Astrocyte (in vitro differentiated cells and primary cell): Measurements from ENCODE around the gene MOK. TPM values are rescaled to one million over a fixed set of nuclear protein-coding genes. Genes with fewer than 3 reads are reported as not detected.
A peak's percentile ranks its signal among the peaks of the same experiment; 100 is the strongest.

ENCODE experiments used
- DNase-seq: peaks from one replicate; pipeline ENCODE4 v3.0.0-alpha.2; 2010; ENCODE audit warnings: low read depth
- FAIRE-seq: peaks from 2 replicates; lab custom pipeline; 2011; peaks lifted over from hg19 to GRCh38; lab: Jason Lieb, UNC
- H2AFZ ChIP-seq: 2 replicates; pipeline ENCODE4 v1.6.0; 2012; ENCODE audit warnings: low read depth, low read length, inconsistent platforms
- H3K27ac ChIP-seq: 2 replicates; pipeline ENCODE4 v1.5.1; 2011; ENCODE audit warnings: low read depth, low read length, inconsistent platforms
- H3K27me3 ChIP-seq: 2 replicates; pipeline ENCODE4 v1.6.0; 2011; ENCODE audit warnings: low read length, inconsistent platforms; ENCODE audit not compliant: insufficient read depth
- H3K36me3 ChIP-seq: 2 replicates; pipeline ENCODE4 v1.5.1; 2011; ENCODE audit warnings: low read length, inconsistent platforms; ENCODE audit not compliant: insufficient read depth
- H3K4me1 ChIP-seq: 2 replicates; pipeline ENCODE4 v1.5.1; 2011; ENCODE audit warnings: low read length, inconsistent platforms; ENCODE audit not compliant: insufficient read depth
- H3K4me2 ChIP-seq: 2 replicates; pipeline ENCODE4 v1.6.0; 2012; ENCODE audit warnings: low read length, inconsistent platforms
- H3K4me3 ChIP-seq: 2 replicates; pipeline ENCODE4 v1.5.1; 2011; ENCODE audit warnings: low read depth, mild to moderate bottlenecking, low read length, inconsistent platforms; ENCODE audit not compliant: insufficient read depth
- H3K79me2 ChIP-seq: 2 replicates; pipeline ENCODE4 v1.6.0; 2012; ENCODE audit warnings: mild to moderate bottlenecking, low read length, inconsistent platforms; ENCODE audit not compliant: insufficient read depth
- H3K9ac ChIP-seq: 2 replicates; pipeline ENCODE4 v1.6.0; 2012; ENCODE audit warnings: mild to moderate bottlenecking, low read length, inconsistent platforms
- H3K9me3 ChIP-seq: 2 replicates; pipeline ENCODE4 v1.5.1; 2012; ENCODE audit warnings: low read depth, mild to moderate bottlenecking, low read length, inconsistent platforms; ENCODE audit not compliant: insufficient read depth
- H4K20me1 ChIP-seq: 2 replicates; pipeline ENCODE4 v1.6.0; 2012; ENCODE audit warnings: low read length, inconsistent platforms; ENCODE audit not compliant: insufficient read depth
- H3K27ac Mint-ChIP-seq: one replicate; pipeline ENCODE4 v1.8.0; 2021; ENCODE audit warnings: mild to moderate bottlenecking, mixed read lengths; ENCODE audit not compliant: unreplicated experiment
- H3K27me3 Mint-ChIP-seq: one replicate; pipeline ENCODE4 v1.8.0; 2021; ENCODE audit warnings: low read depth, mixed read lengths; ENCODE audit not compliant: unreplicated experiment
- H3K36me3 Mint-ChIP-seq: one replicate; pipeline ENCODE4 v1.8.0; 2021; ENCODE audit warnings: low read depth, mixed read lengths; ENCODE audit not compliant: unreplicated experiment
- H3K4me1 Mint-ChIP-seq: one replicate; pipeline ENCODE4 v1.8.0; 2021; ENCODE audit warnings: low read depth, mixed read lengths; ENCODE audit not compliant: unreplicated experiment
- H3K4me3 Mint-ChIP-seq: one replicate; pipeline ENCODE4 v1.8.0; 2021; ENCODE audit warnings: mild to moderate bottlenecking, moderate library complexity, mixed read lengths; ENCODE audit not compliant: unreplicated experiment
- H3K9me3 Mint-ChIP-seq: one replicate; pipeline ENCODE4 v1.8.0; 2021; ENCODE audit warnings: mild to moderate bottlenecking, mixed read lengths; ENCODE audit not compliant: unreplicated experiment
- EZH2 ChIP-seq: IDR thresholded peaks from 2 replicates; pipeline ENCODE4 v1.6.1; 2012; ENCODE audit warnings: mild to moderate bottlenecking, low read length, inconsistent platforms; ENCODE audit not compliant: insufficient read depth
- total RNA-seq: library from RNA; stranded (reverse); gene quantifications from 2 replicates; pipeline ENCODE4 v1.2.1, GENCODE V29; 2021
- TF ChIP-seq, protein P1 (sequence below): IDR thresholded peaks from 2 replicates; pipeline ENCODE4 v1.5.1; 2011; ENCODE audit warnings: low read depth, mild to moderate bottlenecking, inconsistent platforms, low read length, moderate library complexity; ENCODE audit not compliant: insufficient read depth

MOK gene
- total RNA-seq, 1 donor from 2014 or later = 9.3 TPM

DNA sequence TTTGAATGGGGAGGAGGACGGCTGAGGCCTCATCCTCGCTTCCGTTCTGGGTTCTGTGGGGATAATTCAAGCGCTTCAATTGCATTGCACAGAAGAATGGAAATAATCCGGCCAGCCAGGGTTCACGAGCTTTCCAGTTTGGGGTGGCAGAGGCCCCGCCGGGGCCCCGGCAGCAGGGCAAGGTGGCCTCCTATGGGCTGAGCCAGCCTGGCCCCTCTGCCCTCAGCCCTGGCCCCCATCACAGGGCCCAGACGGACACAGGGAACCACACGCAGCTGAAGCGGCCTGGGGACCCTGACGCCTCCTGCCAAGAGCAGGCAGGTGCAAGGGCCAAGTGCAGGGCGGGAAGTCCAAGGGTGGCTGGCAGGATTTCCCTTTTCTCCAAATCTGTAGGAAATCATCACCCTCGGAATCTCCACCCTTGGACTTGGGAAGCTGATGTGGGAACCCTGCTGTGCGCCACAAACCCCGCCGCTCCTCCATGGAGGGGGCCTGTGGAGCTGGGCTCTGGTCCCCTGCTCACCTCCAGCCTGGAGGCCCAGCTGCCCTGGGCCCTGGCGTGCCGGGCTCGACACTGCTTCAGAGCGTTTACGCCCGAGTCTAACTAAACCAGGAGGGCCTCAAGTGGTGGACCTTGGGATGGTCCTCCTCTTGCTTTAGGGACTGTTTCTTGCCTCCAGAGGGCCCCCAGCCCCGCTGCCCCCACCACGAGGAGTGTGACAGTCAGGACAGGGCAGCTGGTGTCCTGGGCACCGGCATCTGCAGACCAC, 78.4 kb downstream of the MOK start:
- no peak overlapping the region for H3K4me2 ChIP-seq
- H3K36me3 ChIP-seq = peaks cover 10% of the 10 kb centered on the region
- no peaks in the 10 kb centered on the region for H4K20me1 ChIP-seq
- Mint-ChIP-seq H3K27ac (no peak overlapping the region), H3K4me1 (no peaks in the 10 kb centered on the region), H3K4me3 (no peak overlapping the region), H3K27me3 (peaks cover 6% of the 10 kb centered on the region), H3K36me3 (peaks cover 17% of the 10 kb centered on the region), H3K9me3 (peaks cover 5% of the 10 kb centered on the region)
- H3K27me3 ChIP-seq = no peaks in the 10 kb centered on the region
- no peak overlapping the region for H2AFZ ChIP-seq
- DNase-seq (no peak), FAIRE-seq (no peak)
- TF ChIP-seq, protein P1, sequence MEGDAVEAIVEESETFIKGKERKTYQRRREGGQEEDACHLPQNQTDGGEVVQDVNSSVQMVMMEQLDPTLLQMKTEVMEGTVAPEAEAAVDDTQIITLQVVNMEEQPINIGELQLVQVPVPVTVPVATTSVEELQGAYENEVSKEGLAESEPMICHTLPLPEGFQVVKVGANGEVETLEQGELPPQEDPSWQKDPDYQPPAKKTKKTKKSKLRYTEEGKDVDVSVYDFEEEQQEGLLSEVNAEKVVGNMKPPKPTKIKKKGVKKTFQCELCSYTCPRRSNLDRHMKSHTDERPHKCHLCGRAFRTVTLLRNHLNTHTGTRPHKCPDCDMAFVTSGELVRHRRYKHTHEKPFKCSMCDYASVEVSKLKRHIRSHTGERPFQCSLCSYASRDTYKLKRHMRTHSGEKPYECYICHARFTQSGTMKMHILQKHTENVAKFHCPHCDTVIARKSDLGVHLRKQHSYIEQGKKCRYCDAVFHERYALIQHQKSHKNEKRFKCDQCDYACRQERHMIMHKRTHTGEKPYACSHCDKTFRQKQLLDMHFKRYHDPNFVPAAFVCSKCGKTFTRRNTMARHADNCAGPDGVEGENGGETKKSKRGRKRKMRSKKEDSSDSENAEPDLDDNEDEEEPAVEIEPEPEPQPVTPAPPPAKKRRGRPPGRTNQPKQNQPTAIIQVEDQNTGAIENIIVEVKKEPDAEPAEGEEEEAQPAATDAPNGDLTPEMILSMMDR = no peak
- TF ChIP-seq EZH2 = no peak
- no peaks in the 10 kb centered on the region for H3K79me2 ChIP-seq
- no peak overlapping the region for H3K9ac ChIP-seq
- peaks cover 2% of the 10 kb centered on the region for H3K4me1 ChIP-seq
- H3K4me3 ChIP-seq = no peak overlapping the region
- H3K9me3 ChIP-seq = no peaks in the 10 kb centered on the region
- no peak overlapping the region for H3K27ac ChIP-seq

DNA sequence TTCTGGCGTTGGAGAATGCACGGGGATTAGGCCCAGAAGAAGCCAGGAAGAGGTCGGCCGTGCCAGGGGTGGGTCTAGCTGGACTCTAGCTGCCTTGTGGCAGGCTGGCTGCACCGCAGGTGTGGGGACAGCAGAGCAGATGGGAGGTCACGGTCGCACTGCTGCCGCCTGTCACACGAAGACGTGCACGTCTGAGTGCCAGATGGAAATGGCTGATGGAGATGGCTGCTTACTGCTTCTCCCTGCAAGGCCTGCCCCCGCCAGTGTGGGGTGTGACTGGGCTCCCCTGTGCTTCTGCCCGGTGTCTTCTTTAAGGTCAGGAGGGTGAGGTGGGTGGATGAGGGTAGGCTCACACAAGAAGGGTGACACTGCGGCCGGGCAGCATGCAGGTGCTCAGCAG, 79.0 kb downstream of the MOK start:
- FAIRE-seq (no peak), DNase-seq (no peak)
- H3K4me1 Mint-ChIP-seq = peaks cover 4% of the 10 kb centered on the region
- Histone ChIP-seq H2AFZ (no peak overlapping the region), H4K20me1 (no peaks in the 10 kb centered on the region), H3K4me2 (no peak overlapping the region), H3K36me3 (peaks cover 8% of the 10 kb centered on the region), H3K9ac (no peak overlapping the region), H3K27ac (no peak overlapping the region), H3K4me1 (peaks cover 8% of the 10 kb centered on the region), H3K4me3 (no peak overlapping the region), H3K9me3 (no peaks in the 10 kb centered on the region), H3K27me3 (no peaks in the 10 kb centered on the region), H3K79me2 (no peaks in the 10 kb centered on the region)
- peaks cover 6% of the 10 kb centered on the region for H3K27me3 Mint-ChIP-seq
- TF ChIP-seq EZH2 = no peak
- TF ChIP-seq, protein P1 = no peak
- no peak overlapping the region for H3K27ac Mint-ChIP-seq
- peaks cover 19% of the 10 kb centered on the region for H3K36me3 Mint-ChIP-seq
- peaks cover 5% of the 10 kb centered on the region for H3K9me3 Mint-ChIP-seq
- peak overlapping the region; percentile 31 for H3K4me3 Mint-ChIP-seq

DNA sequence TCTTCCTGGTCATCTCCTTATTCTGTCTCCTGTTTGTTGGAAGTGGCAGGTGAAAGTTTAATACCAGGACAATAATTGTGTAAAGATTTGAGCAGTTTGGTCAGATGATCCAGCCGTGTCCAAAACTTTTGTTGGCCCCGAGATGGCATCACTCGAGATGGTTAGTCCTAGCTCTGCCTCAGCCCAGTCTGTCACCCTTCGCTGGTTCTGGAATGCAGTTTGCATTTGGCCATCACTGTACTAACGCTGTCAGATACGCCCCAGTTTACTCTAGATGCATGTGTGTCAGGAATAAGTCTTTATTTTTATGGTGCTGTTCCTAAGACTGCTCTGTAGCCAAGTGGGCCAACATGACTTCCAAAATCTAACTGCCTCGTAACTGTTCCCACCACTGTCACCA, 79.6 kb downstream of the MOK start:
- Mint-ChIP-seq H3K4me1 (peaks cover 6% of the 10 kb centered on the region), H3K27ac (peak overlapping the region; percentile 66), H3K9me3 (peaks cover 5% of the 10 kb centered on the region), H3K36me3 (peaks cover 19% of the 10 kb centered on the region), H3K4me3 (no peak overlapping the region), H3K27me3 (peaks cover 1% of the 10 kb centered on the region)
- Histone ChIP-seq H2AFZ (no peak overlapping the region), H4K20me1 (no peaks in the 10 kb centered on the region), H3K27me3 (no peaks in the 10 kb centered on the region), H3K4me2 (no peak overlapping the region), H3K27ac (no peak overlapping the region), H3K9ac (no peak overlapping the region), H3K4me1 (peaks cover 11% of the 10 kb centered on the region), H3K9me3 (no peaks in the 10 kb centered on the region), H3K4me3 (no peak overlapping the region), H3K79me2 (no peaks in the 10 kb centered on the region), H3K36me3 (peaks cover 5% of the 10 kb centered on the region)
- DNase-seq (no peak), FAIRE-seq (no peak)
- no peak for TF ChIP-seq EZH2
- TF ChIP-seq, protein P1 = no peak
